SK-N-SH (cell line): ENCODE data around the gene ULBP2. TPM values are rescaled to one million over a fixed set of nuclear protein-coding genes. Genes with fewer than 3 reads are reported as not detected.

Source experiments
- CTCF ChIA-PET: fragments of 300-600, 350-600 bp; formaldehyde crosslinking; extraction: SDS; loops from one replicate; lab custom pipeline; 2021; lab: Yijun Ruan, JAX
- POLR2A ChIA-PET: fragments of 350-600 bp; sonication (Branson Sonifier 250); formaldehyde crosslinking; extraction: SDS; loops from one replicate; lab custom pipeline; 2020; ENCODE audit warnings: antibody characterized with exemption, inconsistent platforms; lab: Yijun Ruan, JAX
- DNase-seq: peaks from one replicate; pipeline ENCODE4 v3.0.0; 2012
- H2AFZ ChIP-seq: fragments of 200-600 bp; sonication (generic); 2 replicates; pipeline ENCODE4 v1.8.1; 2016; ENCODE audit warnings: antibody characterized with exemption, mild to moderate bottlenecking, low read depth
- H3F3A ChIP-seq: fragments of 200-600 bp; sonication (generic); replicated peaks from 2 replicates; pipeline ENCODE3; 2016; ENCODE audit warnings: antibody characterized with exemption, mild to moderate bottlenecking; ENCODE audit not compliant: insufficient read depth
- H3K27ac ChIP-seq, 2 experiments: fragments of 200-500 bp in 1 of 2; fragments of 200-600 bp in 1 of 2; sonication (Bioruptor generic) in 1 of 2; sonication (generic), shearing (Covaris generic) in 1 of 2; 2 replicates each; pipeline versions ENCODE4 v1.5.1 to v1.6.1; 2014 to 2016; ENCODE audit warnings: low read depth in 2 of 2, inconsistent platforms in 1 of 2, low read length in 1 of 2, mild to moderate bottlenecking in 1 of 2, mixed read lengths in 1 of 2
- H3K27me3 ChIP-seq: fragments of 200-600 bp; sonication (generic), shearing (Covaris generic); 2 replicates; pipeline ENCODE4 v1.6.1; 2016; ENCODE audit warnings: mixed run types; ENCODE audit not compliant: insufficient read depth
- H3K36me3 ChIP-seq, 2 experiments: fragments of 200-500 bp in 1 of 2; fragments of 200-600 bp in 1 of 2; sonication (Bioruptor generic) in 1 of 2; sonication (generic) in 1 of 2; replicated peaks in 1 of 2; 2 replicates each; pipeline versions ENCODE3 to v1.5.1; 2014 to 2016; ENCODE audit warnings: low read length in 1 of 2, mild to moderate bottlenecking in 1 of 2; ENCODE audit not compliant: insufficient read depth in 2 of 2, control insufficient read depth in 1 of 2
- H3K4me1 ChIP-seq, 2 experiments: fragments of 200-500 bp in 1 of 2; fragments of 200-600 bp in 1 of 2; sonication (Bioruptor generic) in 1 of 2; sonication (generic), shearing (Covaris generic) in 1 of 2; 2 replicates each; pipeline versions ENCODE4 v1.5.1 to v1.6.1; 2014 to 2016; ENCODE audit warnings: low read depth in 1 of 2, low read length in 1 of 2, mixed run types in 1 of 2; ENCODE audit not compliant: insufficient read depth in 2 of 2, control insufficient read depth in 1 of 2
- H3K4me2 ChIP-seq: fragments of 200-600 bp; sonication (generic), shearing (Covaris generic); 2 replicates; pipeline ENCODE4 v1.6.1; 2017; ENCODE audit warnings: mixed run types
- H3K4me3 ChIP-seq, 2 experiments: fragments of 200-500 bp in 1 of 2; fragments of 200-600 bp in 1 of 2; sonication (Bioruptor generic) in 1 of 2; sonication (generic), shearing (Covaris generic) in 1 of 2; 2 replicates each; pipeline versions ENCODE4 v1.5.1 to v1.8.1; 2014 to 2016; ENCODE audit warnings: low read depth in 2 of 2, inconsistent platforms in 1 of 2, low read length in 1 of 2, mild to moderate bottlenecking in 1 of 2, mixed read lengths in 1 of 2, moderate library complexity in 1 of 2
- H3K79me2 ChIP-seq: fragments of 200-600 bp; sonication (generic); 2 replicates; pipeline ENCODE4 v1.8.1; 2017; ENCODE audit warnings: mild to moderate bottlenecking; ENCODE audit not compliant: insufficient read depth
- H3K9ac ChIP-seq: fragments of 200-600 bp; sonication (generic); 2 replicates; pipeline ENCODE4 v1.6.1; 2017; ENCODE audit warnings: mixed run types
- H3K9me2 ChIP-seq: fragments of 200-600 bp; sonication (generic); 2 replicates; pipeline ENCODE4 v1.6.1; 2017; ENCODE audit warnings: mixed run types
- H3K9me3 ChIP-seq: fragments of 200-600 bp; sonication (generic); 2 replicates; pipeline ENCODE4 v1.6.1; 2017; ENCODE audit warnings: mixed run types, mild to moderate bottlenecking, moderate library complexity
- H4K20me1 ChIP-seq: fragments of 200-600 bp; sonication (generic); 2 replicates; pipeline ENCODE4 v1.6.1; 2017; ENCODE audit warnings: mild to moderate bottlenecking, mixed run types; ENCODE audit not compliant: insufficient read depth
- CHD2 ChIP-seq: fragments of 150-350 bp; IDR thresholded peaks from 2 replicates; pipeline ENCODE4 v1.6.1; 2018; ENCODE audit warnings: low read length; ENCODE audit not compliant: partially characterized antibody
- EP300 ChIP-seq, 2 experiments: IDR thresholded peaks; 2 replicates each; pipeline versions ENCODE4 v1.4.0 to v1.6.1; 2012; ENCODE audit warnings: borderline replicate concordance in 1 of 2, low read depth in 1 of 2, low read length in 1 of 2
- EZH2phosphoT487 ChIP-seq: fragments of 200-600 bp; sonication (generic); IDR thresholded peaks from 2 replicates; pipeline ENCODE4 v1.6.1; 2017; ENCODE audit warnings: low read depth, mixed run types, mild to moderate bottlenecking, antibody characterized with exemption, moderate library complexity, borderline replicate concordance
- FOSL2 ChIP-seq: IDR thresholded peaks from 2 replicates; pipeline ENCODE4 v1.4.0; 2012; ENCODE audit warnings: low read depth, mild to moderate bottlenecking, moderate library complexity, borderline replicate concordance
- FOXJ3 ChIP-seq: sonication (generic); formaldehyde crosslinking; IDR thresholded peaks from 2 replicates; pipeline ENCODE4 v1.5.1; 2020; ENCODE audit warnings: mild to moderate bottlenecking, missing genetic modification reagents
- IRF3 ChIP-seq: fragments of 150-350 bp; IDR thresholded peaks from 2 replicates; pipeline ENCODE4 v1.6.1; 2016; ENCODE audit warnings: mild to moderate bottlenecking, low read depth, low read length
- MAX ChIP-seq: IDR thresholded peaks from 2 replicates; pipeline ENCODE4 v1.4.0; 2012; ENCODE audit warnings: low read depth
- MXI1 ChIP-seq: IDR thresholded peaks from 2 replicates; pipeline ENCODE4 v1.6.1; 2012; ENCODE audit warnings: mild to moderate bottlenecking, low read depth, low read length, improper control_type of control experiment
- NFIC ChIP-seq: IDR thresholded peaks from 2 replicates; pipeline ENCODE4 v1.4.0; 2012; ENCODE audit warnings: borderline replicate concordance
- RAD21 ChIP-seq: IDR thresholded peaks from 2 replicates; pipeline ENCODE4 v1.6.1; 2012; ENCODE audit warnings: mild to moderate bottlenecking, low read length
- RCOR1 ChIP-seq: fragments of 150-350 bp; IDR thresholded peaks from 2 replicates; pipeline ENCODE4 v1.6.1; 2017; ENCODE audit warnings: antibody characterized with exemption, low read length
- RFX5 ChIP-seq: IDR thresholded peaks from 2 replicates; pipeline ENCODE4 v1.6.1; 2012; ENCODE audit warnings: mild to moderate bottlenecking, improper control_type of control experiment, low read length
- RXRA ChIP-seq: IDR thresholded peaks from 2 replicates; pipeline ENCODE4 v1.4.0; 2012; ENCODE audit warnings: low read depth, mild to moderate bottlenecking, borderline replicate concordance
- SIN3A ChIP-seq: IDR thresholded peaks from 2 replicates; pipeline ENCODE4 v1.6.1; 2012; ENCODE audit warnings: low read depth, mild to moderate bottlenecking, low read length, moderate library complexity, borderline replicate concordance
- TAF1 ChIP-seq: IDR thresholded peaks from 2 replicates; pipeline ENCODE4 v1.6.1; 2012; ENCODE audit warnings: low read depth, mild to moderate bottlenecking, low read length, moderate library complexity, borderline replicate concordance
- TEAD4 ChIP-seq: IDR thresholded peaks from 2 replicates; pipeline ENCODE4 v1.4.0; 2012; ENCODE audit warnings: mild to moderate bottlenecking, borderline replicate concordance; ENCODE audit not compliant: insufficient read depth
- USF2 ChIP-seq: fragments of 150-350 bp; IDR thresholded peaks from 2 replicates; pipeline ENCODE4 v1.6.1; 2017; ENCODE audit warnings: antibody characterized with exemption, low read length, low read depth, borderline replicate concordance
- YY1 ChIP-seq: IDR thresholded peaks from 2 replicates; pipeline ENCODE4 v1.4.0; 2012; ENCODE audit warnings: low read depth, mild to moderate bottlenecking
- WGBS: methylation state at CpG from one replicate; pipeline ENCODE4 v1.1.6; 2017; ENCODE audit warnings: low lambda C conversion rate; 5-methylcytosine and 5-hydroxymethylcytosine counted together
- polyA plus RNA-seq, 3 experiments: library from polyadenylated mRNA; depleted of rRNA; stranded (reverse); fragments of >200 nt; gene quantifications; 2 replicates each; pipeline ENCODE4 v1.2.3, GENCODE V29; 2012
- TF ChIP-seq, protein P1 (sequence below): IDR thresholded peaks from 2 replicates; pipeline ENCODE4 v1.6.1; 2012; ENCODE audit warnings: mild to moderate bottlenecking, low read depth, low read length, moderate library complexity
- TF ChIP-seq, protein P2 (sequence below): IDR thresholded peaks from 2 replicates; pipeline ENCODE4; 2012

Gene ULBP2
- polyA plus RNA-seq, 1 of the 3 experiments (the other 2 are of a cell fraction), result 5.0 TPM

GRCh38 chr6:149913085-149913484, 28.7 kb upstream of the ULBP2 start:
- ChIA-PET CTCF (interaction anchor here (0.7 to 1.5 kb wide), 2 partner anchors 12 to 24 kb away, joined by 3 read pairs; no protein-coding TSS in a partner anchor), POLR2A (no interaction called here)
- H3K4me3 ChIP-seq, result no peak overlapping the region
- no peaks in the 10 kb centered on the region for H3K79me2 ChIP-seq
- H3K4me1 ChIP-seq, result no peaks in the 10 kb centered on the region
- H3K9me3 ChIP-seq, result no peaks in the 10 kb centered on the region
- H2AFZ ChIP-seq, result no peak overlapping the region
- no peak for DNase-seq
- H3K4me2 ChIP-seq, result no peak overlapping the region
- no peaks in the 10 kb centered on the region for H3K36me3 ChIP-seq
- H3K9ac ChIP-seq, result no peak overlapping the region
- H4K20me1 ChIP-seq, result no peaks in the 10 kb centered on the region
- WGBS, result 30% methylated on average over 2 of the region's 2 CpGs
- H3K9me2 ChIP-seq, result no peaks in the 10 kb centered on the region
- no peak overlapping the region for H3K27ac ChIP-seq
- no peak for TF ChIP-seq TAF1
- H3K27me3 ChIP-seq, result no peaks in the 10 kb centered on the region
- no peaks in the 10 kb centered on the region for H3F3A ChIP-seq

GRCh38 chr6:149913540-149914240, 28.1 kb upstream of the ULBP2 start:
- Histone ChIP-seq H2AFZ (no peak overlapping the region), H3K79me2 (no peaks in the 10 kb centered on the region), H3K9me2 (no peaks in the 10 kb centered on the region), H3K9me3 (no peaks in the 10 kb centered on the region), H4K20me1 (no peaks in the 10 kb centered on the region), H3F3A (no peaks in the 10 kb centered on the region), H3K4me1 (no peaks in the 10 kb centered on the region), H3K9ac (no peak overlapping the region), H3K27ac (no peak overlapping the region), H3K36me3 (no peaks in the 10 kb centered on the region), H3K4me3 (no peak overlapping the region), H3K27me3 (no peaks in the 10 kb centered on the region), H3K4me2 (no peak overlapping the region)
- 51% methylated on average over 5 of the region's 9 CpGs for WGBS
- CTCF ChIA-PET, result interaction anchor here (0.7 to 1.1 kb wide), 3 partner anchors 9 to 79 kb away, joined by 3 read pairs; no protein-coding TSS in a partner anchor
- POLR2A ChIA-PET, result no interaction called here
- TF ChIP-seq EP300 (IDR thresholded peaks at IDR 0.05; ENCODE audit: borderline replicate concordance in 1 of 2, low read depth in 1 of 2, low read length in 1 of 2) (no peak), EZH2phosphoT487 (no peak), MXI1 (no peak), MAX (no peak), IRF3 (no peak), RXRA (no peak), NFIC (no peak), USF2 (no peak), TEAD4 (no peak), RAD21 (no peak), FOSL2 (no peak), FOXJ3 (CRISPR knock-in tag) (no peak), YY1 (no peak), RCOR1 (no peak), RFX5 (no peak), SIN3A (no peak), CHD2 (no peak)
- TF ChIP-seq, protein P1, sequence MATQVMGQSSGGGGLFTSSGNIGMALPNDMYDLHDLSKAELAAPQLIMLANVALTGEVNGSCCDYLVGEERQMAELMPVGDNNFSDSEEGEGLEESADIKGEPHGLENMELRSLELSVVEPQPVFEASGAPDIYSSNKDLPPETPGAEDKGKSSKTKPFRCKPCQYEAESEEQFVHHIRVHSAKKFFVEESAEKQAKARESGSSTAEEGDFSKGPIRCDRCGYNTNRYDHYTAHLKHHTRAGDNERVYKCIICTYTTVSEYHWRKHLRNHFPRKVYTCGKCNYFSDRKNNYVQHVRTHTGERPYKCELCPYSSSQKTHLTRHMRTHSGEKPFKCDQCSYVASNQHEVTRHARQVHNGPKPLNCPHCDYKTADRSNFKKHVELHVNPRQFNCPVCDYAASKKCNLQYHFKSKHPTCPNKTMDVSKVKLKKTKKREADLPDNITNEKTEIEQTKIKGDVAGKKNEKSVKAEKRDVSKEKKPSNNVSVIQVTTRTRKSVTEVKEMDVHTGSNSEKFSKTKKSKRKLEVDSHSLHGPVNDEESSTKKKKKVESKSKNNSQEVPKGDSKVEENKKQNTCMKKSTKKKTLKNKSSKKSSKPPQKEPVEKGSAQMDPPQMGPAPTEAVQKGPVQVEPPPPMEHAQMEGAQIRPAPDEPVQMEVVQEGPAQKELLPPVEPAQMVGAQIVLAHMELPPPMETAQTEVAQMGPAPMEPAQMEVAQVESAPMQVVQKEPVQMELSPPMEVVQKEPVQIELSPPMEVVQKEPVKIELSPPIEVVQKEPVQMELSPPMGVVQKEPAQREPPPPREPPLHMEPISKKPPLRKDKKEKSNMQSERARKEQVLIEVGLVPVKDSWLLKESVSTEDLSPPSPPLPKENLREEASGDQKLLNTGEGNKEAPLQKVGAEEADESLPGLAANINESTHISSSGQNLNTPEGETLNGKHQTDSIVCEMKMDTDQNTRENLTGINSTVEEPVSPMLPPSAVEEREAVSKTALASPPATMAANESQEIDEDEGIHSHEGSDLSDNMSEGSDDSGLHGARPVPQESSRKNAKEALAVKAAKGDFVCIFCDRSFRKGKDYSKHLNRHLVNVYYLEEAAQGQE, result no peak
- TF ChIP-seq, protein P2, sequence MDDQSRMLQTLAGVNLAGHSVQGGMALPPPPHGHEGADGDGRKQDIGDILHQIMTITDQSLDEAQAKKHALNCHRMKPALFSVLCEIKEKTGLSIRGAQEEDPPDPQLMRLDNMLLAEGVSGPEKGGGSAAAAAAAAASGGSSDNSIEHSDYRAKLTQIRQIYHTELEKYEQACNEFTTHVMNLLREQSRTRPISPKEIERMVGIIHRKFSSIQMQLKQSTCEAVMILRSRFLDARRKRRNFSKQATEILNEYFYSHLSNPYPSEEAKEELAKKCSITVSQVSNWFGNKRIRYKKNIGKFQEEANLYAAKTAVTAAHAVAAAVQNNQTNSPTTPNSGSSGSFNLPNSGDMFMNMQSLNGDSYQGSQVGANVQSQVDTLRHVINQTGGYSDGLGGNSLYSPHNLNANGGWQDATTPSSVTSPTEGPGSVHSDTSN, result no peak
- TF ChIP-seq, all 33 proteins: peak for 0
- DNase-seq, result no peak
